ENCODE measurements around the gene SPDYE1. TPM values are rescaled to one million over a fixed set of nuclear protein-coding genes. Genes with fewer than 3 reads are reported as not detected.

The SPDYE1 gene
- total RNA-seq, 2 experiments from 2014 or later = not detected

GRCh38 chr7:44050121-44050914 lies 52.6 kb downstream of the SPDYE1 start:
- DNase-seq = no peak
- CTCF ChIA-PET = interaction anchor here (1.3 kb wide), 1 partner anchor 16 kb away, joined by 4 read pairs; the partner anchor contains the start of gene PGAM2
- Mint-ChIP-seq H3K9me3 (no peaks in the 10 kb centered on the region), H3K4me3 (no peak overlapping the region), H3K27me3 (ENCODE audit: low read depth) (no peaks in the 10 kb centered on the region), H3K27ac (peak overlapping the region; percentile 80), H3K36me3 (ENCODE audit: low read depth) (peaks cover 47% of the 10 kb centered on the region), H3K4me1 (ENCODE audit: low read depth) (peaks cover 78% of the 10 kb centered on the region)
- intact Hi-C loops (cut with micrococcal nuclease) = no loop called here

GRCh38 chr7:44050915-44051560 lies 53.3 kb downstream of the SPDYE1 start:
- H3K4me3 Mint-ChIP-seq = no peak overlapping the region
- no peak for DNase-seq
- no peaks in the 10 kb centered on the region for H3K9me3 Mint-ChIP-seq
- peaks cover 46% of the 10 kb centered on the region for H3K36me3 Mint-ChIP-seq (ENCODE audit: low read depth)
- CTCF ChIA-PET = interaction anchor here (1.1 to 1.3 kb wide), 2 partner anchors 15 to 31 kb away, joined by 3 to 4 read pairs; partner anchors contain the start of gene PGAM2
- H3K27me3 Mint-ChIP-seq (ENCODE audit: low read depth) = no peaks in the 10 kb centered on the region
- peaks cover 76% of the 10 kb centered on the region for H3K4me1 Mint-ChIP-seq (ENCODE audit: low read depth)
- H3K27ac Mint-ChIP-seq = peak overlapping the region; percentile 80
- intact Hi-C loops (cut with micrococcal nuclease) = no loop called here

GRCh38 chr7:44051611-44052220 lies 54.0 kb downstream of the SPDYE1 start:
- Mint-ChIP-seq H3K36me3 (ENCODE audit: low read depth) (peaks cover 41% of the 10 kb centered on the region), H3K9me3 (no peaks in the 10 kb centered on the region), H3K4me1 (ENCODE audit: low read depth) (peaks cover 69% of the 10 kb centered on the region), H3K27ac (peak overlapping the region; percentile 80), H3K4me3 (no peak overlapping the region), H3K27me3 (ENCODE audit: low read depth) (no peaks in the 10 kb centered on the region)
- CTCF ChIA-PET = interaction anchor here (1.1 to 1.3 kb wide), 2 partner anchors 14 to 32 kb away, joined by 3 to 4 read pairs; partner anchors contain the start of gene PGAM2
- intact Hi-C loops (cut with micrococcal nuclease) = no loop called here
- no peak for DNase-seq

GRCh38 chr7:44052771-44053365 lies 55.2 kb downstream of the SPDYE1 start:
- no peak for DNase-seq

GRCh38 chr7:44056681-44057080 lies 59.0 kb downstream of the SPDYE1 start:
- intact Hi-C loops (cut with micrococcal nuclease) = no loop called here
- CTCF ChIA-PET = no interaction called here
- Mint-ChIP-seq H3K9me3 (no peaks in the 10 kb centered on the region), H3K27me3 (ENCODE audit: low read depth) (no peaks in the 10 kb centered on the region), H3K27ac (no peak overlapping the region), H3K4me1 (ENCODE audit: low read depth) (peaks cover 23% of the 10 kb centered on the region), H3K36me3 (ENCODE audit: low read depth) (peaks cover 44% of the 10 kb centered on the region), H3K4me3 (no peak overlapping the region)
- peak; percentile 3 for DNase-seq

More at GRCh38 chr7:44052771-44053365, 55.2 kb downstream of the SPDYE1 start:
- Mint-ChIP-seq H3K4me3 (no peak overlapping the region), H3K4me1 (ENCODE audit: low read depth) (peaks cover 59% of the 10 kb centered on the region), H3K36me3 (ENCODE audit: low read depth) (peaks cover 41% of the 10 kb centered on the region), H3K9me3 (no peaks in the 10 kb centered on the region), H3K27me3 (ENCODE audit: low read depth) (no peaks in the 10 kb centered on the region), H3K27ac (peak overlapping the region; percentile 24)
- intact Hi-C loops (cut with micrococcal nuclease) = no loop called here
- CTCF ChIA-PET = interaction anchor here (0.7 to 1.2 kb wide), 2 partner anchors 8 to 532 kb away, joined by 4 to 6 read pairs; partner anchors contain the start of gene DBNL

GRCh38 chr7:44057181-44057848 lies 59.6 kb downstream of the SPDYE1 start:
- peaks cover 17% of the 10 kb centered on the region for H3K4me1 Mint-ChIP-seq (ENCODE audit: low read depth)
- no peaks in the 10 kb centered on the region for H3K9me3 Mint-ChIP-seq
- DNase-seq = peak; percentile 2
- H3K4me3 Mint-ChIP-seq = no peak overlapping the region
- CTCF ChIA-PET = no interaction called here
- peaks cover 41% of the 10 kb centered on the region for H3K36me3 Mint-ChIP-seq (ENCODE audit: low read depth)
- peak overlapping the region; percentile 50 for H3K27ac Mint-ChIP-seq
- intact Hi-C loops (cut with micrococcal nuclease) = no loop called here
- H3K27me3 Mint-ChIP-seq (ENCODE audit: low read depth) = no peaks in the 10 kb centered on the region

- CTCF ChIA-PET = no interaction called here
- intact Hi-C loops (cut with micrococcal nuclease) = no loop called here
- Mint-ChIP-seq H3K4me3 (no peak overlapping the region), H3K27me3 (ENCODE audit: low read depth) (no peaks in the 10 kb centered on the region), H3K27ac (peak overlapping the region; percentile 59), H3K36me3 (ENCODE audit: low read depth) (peaks cover 35% of the 10 kb centered on the region), H3K9me3 (no peaks in the 10 kb centered on the region), H3K4me1 (ENCODE audit: low read depth) (peaks cover 13% of the 10 kb centered on the region)
- peak; percentile 2 for DNase-seq
Observed at GRCh38 chr7:44057849-44058758, 60.4 kb downstream of the SPDYE1 start.

- CTCF ChIA-PET = no interaction called here
- intact Hi-C loops (cut with micrococcal nuclease) = no loop called here
- Mint-ChIP-seq H3K9me3 (no peaks in the 10 kb centered on the region), H3K4me3 (no peak overlapping the region), H3K27me3 (ENCODE audit: low read depth) (no peaks in the 10 kb centered on the region), H3K27ac (no peak overlapping the region), H3K4me1 (ENCODE audit: low read depth) (peaks cover 13% of the 10 kb centered on the region), H3K36me3 (ENCODE audit: low read depth) (peaks cover 35% of the 10 kb centered on the region)
- DNase-seq = peak; percentile 1
Observed at GRCh38 chr7:44058759-44059218, 61.1 kb downstream of the SPDYE1 start.

- intact Hi-C loops (cut with micrococcal nuclease) = no loop called here
- H3K27me3 Mint-ChIP-seq (ENCODE audit: low read depth) = no peaks in the 10 kb centered on the region
- H3K4me1 Mint-ChIP-seq (ENCODE audit: low read depth) = peaks cover 13% of the 10 kb centered on the region
- CTCF ChIA-PET = no interaction called here
- H3K36me3 Mint-ChIP-seq (ENCODE audit: low read depth) = peaks cover 35% of the 10 kb centered on the region
- H3K4me3 Mint-ChIP-seq = no peak overlapping the region
- no peaks in the 10 kb centered on the region for H3K9me3 Mint-ChIP-seq
- no peak overlapping the region for H3K27ac Mint-ChIP-seq
- peak; percentile 3 for DNase-seq
Observed at GRCh38 chr7:44059219-44060090, 61.8 kb downstream of the SPDYE1 start.

All from activated naive CD4-positive, alpha-beta T cell treated with anti-CD3 and anti-CD28 coated beads for 36 hours (primary cell).